HG03095 (cell line): ENCODE measurements around the gene DBP.
"Not testable (repeated sequence)": the region's sequence is repeated elsewhere in the genome, so short reads cannot be mapped to it uniquely, and the experiment has no call there.

Experiments used
- ATAC-seq: cut with Tn5 transposase; IDR thresholded peaks from one replicate; pipeline ENCODE4 v1.9.1; 2021; ENCODE audit warnings: moderate library complexity; ENCODE audit not compliant: unreplicated experiment

DBP gene, protein sequence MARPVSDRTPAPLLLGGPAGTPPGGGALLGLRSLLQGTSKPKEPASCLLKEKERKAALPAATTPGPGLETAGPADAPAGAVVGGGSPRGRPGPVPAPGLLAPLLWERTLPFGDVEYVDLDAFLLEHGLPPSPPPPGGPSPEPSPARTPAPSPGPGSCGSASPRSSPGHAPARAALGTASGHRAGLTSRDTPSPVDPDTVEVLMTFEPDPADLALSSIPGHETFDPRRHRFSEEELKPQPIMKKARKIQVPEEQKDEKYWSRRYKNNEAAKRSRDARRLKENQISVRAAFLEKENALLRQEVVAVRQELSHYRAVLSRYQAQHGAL

GRCh38 chr19:48636859-48637448, at the start of gene DBP:
Gene DBP (minus strand): TSS chr19:48637379. CDS start chr19:48636994, 385 bp downstream.
- ATAC-seq, result no peak

- ATAC-seq, result not testable (repeated sequence)
Measured at GRCh38 chr19:48686637-48687036, 49.5 kb upstream of the DBP start.

- ATAC-seq, result no peak
Measured at GRCh38 chr19:48686088-48686487, 48.9 kb upstream of the DBP start.

DNA sequence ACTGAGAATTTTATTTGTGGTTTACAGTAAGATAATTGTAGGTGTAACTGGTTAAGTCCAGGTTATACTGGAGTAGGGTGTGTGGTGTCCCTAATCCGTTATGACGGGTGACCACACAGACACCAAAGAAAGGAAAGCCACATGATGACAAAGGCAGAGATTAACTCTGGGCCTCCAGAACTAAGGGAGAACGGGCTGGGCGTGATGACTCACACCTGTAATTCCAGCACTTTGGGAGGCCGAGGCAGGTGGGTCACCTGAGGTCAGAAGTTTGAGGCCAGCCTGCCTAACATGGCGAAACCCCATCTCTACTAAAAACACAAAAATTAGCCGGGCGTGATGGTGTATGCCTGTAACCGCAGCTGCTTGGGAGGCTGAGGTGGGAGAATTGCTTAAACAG, 48.4 kb upstream of the DBP start:
- no peak for ATAC-seq

DNA sequence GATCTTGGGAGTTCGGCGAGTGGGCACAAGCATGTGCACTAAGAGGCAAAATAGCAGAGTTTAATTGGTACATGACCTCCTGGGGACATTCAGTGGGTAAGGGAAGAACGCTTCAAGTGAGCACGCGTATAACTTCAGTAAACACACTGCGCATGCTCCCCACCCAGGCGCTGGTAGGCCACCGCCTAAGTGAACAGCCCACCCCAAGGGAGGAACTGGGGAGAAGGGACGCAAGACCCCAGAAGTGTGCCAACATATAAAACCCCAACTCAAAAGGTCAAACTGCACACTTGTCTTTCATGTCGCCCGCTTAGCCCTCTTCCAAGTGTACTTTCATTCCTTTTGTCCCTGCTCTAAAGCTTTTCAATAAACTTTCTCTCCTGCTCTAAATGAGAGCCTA, 46.2 kb upstream of the DBP start:
- ATAC-seq, result no peak

- ATAC-seq, result no peak
Measured at GRCh38 chr19:48681127-48681470, 43.9 kb upstream of the DBP start.

GRCh38 chr19:48680436-48681126, 43.4 kb upstream of the DBP start:
- ATAC-seq, result no peak

DNA sequence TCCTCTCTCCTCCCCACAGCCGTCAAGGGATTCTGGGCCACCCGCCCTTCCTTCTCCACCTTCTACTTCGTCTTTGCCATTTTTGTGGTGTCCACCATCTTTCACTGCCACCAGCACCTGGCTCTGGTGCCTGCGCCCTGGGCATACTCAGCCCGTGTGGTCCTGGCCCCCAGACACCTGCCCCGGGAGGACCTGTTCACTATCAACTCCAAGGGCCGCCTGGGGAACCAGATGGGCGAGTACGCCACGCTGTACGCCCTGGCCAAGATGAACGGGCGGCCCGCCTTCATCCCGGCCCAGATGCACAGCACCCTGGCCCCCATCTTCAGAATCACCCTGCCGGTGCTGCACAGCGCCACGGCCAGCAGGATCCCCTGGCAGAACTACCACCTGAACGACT, 42.8 kb upstream of the DBP start:
- not testable (repeated sequence) for ATAC-seq

GRCh38 chr19:48678201-48678600, 41.0 kb upstream of the DBP start:
- no peak for ATAC-seq

GRCh38 chr19:48676887-48677286, 39.7 kb upstream of the DBP start:
- no peak for ATAC-seq

- no peak for ATAC-seq
Measured at GRCh38 chr19:48676487-48676886, 39.3 kb upstream of the DBP start.

DNA sequence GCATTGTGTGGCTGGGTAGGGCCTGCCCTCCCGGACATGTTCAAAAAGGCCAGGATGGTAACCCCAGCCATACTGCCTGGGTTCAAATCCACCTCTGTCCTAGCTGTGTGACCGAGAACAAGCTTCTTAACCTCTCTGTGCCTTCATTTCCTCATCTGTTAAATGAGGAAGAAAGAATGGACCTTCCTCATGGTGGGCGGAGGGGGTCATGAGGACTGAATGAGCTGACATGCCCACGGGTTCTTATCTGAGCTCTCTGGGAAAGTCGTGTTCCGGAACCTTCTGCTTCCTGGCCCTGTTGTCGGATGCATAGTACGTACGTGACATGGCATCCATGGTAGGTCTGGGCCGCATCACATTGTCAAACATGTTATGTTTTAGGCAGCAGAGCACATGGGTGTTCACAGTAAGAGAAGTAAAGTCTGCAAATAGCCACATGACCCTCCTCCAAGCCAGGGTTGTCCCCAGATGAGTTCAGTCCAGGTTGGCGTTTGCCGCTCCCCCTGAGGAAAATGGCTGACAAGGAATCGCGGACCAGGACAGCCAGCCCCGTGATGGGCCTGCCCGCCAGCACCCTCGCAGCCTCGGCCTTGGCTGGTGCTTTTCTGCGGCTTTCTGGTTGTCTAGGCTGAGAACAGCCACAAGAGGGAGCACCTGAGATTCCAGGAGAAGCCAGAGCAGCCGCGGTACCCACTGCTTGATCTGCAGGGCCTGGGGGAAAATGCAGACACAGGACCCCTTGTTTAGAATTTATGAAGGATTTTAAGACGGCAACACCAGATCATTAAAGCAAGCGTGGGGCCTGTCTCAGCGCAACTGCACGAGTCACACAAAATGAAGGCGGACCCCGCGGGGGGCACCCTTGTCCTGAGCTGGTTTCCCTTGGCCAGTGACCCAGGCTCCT, 38.0 kb upstream of the DBP start:
- ATAC-seq, result no peak

- no peak for ATAC-seq
Measured at GRCh38 chr19:48674216-48674809, 37.1 kb upstream of the DBP start.

DNA sequence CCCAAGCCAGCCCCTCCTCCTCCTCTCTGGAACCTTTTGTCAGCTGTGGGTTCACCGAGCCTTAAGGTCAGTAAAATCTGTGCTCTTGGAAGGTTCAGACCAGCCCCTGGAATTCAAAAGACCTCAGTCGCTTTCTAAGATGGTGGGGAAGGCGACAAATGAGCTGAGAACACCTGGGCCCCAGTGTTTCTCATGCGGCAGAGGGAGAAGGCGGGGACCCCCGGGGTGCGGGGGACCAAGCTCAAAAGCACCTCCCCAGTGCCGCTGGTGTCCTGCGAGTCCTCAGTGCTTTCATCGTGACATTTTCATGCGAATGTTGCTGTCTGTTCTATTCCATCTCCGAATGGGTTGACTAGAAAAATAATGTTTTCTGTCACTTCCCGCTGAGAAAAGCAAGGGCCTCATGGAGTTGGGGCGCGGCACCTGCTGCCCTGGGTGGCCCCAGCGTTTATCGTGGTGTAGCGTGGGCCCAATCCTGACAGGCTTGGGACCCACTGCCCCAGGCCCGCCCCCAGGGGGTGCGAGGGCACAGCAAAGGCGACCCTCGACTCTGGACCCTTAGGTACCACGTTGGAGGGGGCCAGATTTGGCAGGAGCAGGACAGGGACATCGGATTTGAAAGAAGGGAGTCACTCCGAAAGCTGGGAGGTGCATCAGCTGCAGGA, 36.4 kb upstream of the DBP start:
- no peak for ATAC-seq

GRCh38 chr19:48672994-48673393, 35.8 kb upstream of the DBP start, which contains the start of gene NTN5:
Gene NTN5 (minus strand): TSS chr19:48673017. CDS start chr19:48670986, 2,031 bp downstream.
- ATAC-seq, result no peak

GRCh38 chr19:48671446-48671995, 34.3 kb upstream of the DBP start:
- no peak for ATAC-seq

DNA sequence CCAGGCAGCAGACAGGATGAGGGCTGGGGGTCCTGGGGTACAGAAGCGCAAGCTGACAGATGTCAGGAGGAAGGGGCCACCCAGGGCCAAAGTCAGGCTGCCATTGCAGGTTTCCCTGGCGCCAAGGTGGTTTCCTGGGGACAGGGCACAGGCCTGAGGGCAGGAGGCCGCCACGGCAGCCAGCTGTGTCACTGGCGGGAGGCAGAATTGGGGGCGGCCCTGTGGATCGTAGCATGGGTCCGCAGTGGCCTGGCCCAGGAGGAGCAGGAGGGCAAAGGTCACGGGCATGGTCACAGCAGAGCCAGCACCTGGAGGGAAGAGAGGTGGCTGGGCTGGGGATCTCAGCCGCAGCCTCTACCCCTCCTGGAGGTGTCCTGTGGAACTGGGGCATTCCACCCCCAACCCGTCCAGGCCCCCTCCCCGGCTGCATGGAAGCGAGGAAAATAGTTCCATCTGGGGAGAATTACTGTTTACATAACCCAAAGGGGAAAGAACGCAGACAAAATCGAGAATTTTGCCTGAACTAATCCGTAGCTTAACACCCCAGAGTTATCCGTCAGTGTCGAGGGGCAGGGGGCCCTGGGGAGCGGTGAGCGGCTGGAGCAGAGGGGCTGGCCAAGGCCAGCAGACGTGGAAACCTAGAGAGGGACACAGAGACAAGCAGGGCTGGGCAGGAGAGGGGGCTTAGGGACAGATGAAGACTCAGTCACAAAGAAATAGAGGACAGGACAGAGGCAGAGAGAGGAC, 33.7 kb upstream of the DBP start:
- no peak for ATAC-seq

DNA sequence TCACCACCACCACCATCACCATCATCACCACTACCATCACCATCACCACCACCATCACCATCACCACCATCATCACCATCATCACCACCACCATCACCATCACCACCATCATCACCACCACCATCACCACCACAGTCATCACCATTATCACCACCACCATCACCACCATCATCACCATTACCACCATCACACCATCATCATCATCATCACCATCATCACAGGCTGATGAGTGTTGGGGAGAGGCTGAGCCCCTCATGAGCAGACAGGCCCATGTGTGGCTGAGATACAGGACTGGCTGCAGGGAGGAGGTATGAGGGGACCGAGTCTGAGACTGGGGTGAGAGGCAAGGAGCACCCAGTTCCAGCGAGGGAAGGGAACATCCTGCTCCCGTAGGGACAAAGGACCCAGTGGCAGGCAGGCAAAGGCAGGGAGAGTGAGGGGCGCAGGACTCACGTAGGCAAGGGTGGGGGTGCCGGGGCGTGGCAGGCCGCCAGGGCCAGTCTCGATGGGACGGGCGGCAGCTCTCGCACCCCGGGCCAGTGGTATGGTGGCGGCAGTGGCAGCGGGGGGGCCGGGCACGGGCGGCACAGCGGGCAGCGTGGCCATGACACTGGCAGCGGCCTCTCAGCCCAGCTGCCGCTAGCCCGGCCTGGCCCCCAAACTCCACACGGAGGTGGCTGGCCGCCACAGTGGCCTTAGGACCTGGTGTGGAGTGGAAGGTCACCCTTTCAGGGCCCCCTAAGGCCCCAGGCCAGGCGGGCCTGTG, 32.9 kb upstream of the DBP start:
- ATAC-seq, result no peak
